ENCODE measurements around the gene GLB1L3.

GLB1L3 gene

DNA sequence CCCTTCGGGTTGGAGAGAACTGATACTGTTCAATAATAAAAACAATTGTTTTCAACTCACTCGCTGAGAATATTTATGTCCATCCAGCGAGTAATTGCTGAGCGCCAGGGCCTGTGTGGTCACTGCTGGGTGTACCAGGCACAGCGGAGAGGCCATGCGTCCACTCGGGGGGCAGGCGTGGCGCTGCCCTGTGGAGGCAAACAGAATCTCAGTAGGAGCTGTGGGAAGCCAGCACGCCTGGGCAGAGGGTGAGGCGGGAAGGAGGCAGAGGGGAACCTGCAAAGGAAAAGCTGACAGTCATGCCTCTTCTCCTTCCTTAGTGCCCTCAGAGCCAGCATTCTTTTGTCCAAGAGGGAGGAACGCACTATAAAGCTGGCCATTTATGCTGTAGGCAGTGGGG, 11.4 kb downstream of the GLB1L3 start:
- DNase-seq (ENCODE audit: low read depth, low spot score): no peak
- Histone ChIP-seq H3K27me3 (ENCODE audit: control insufficient read depth, insufficient read depth, low read length) (no peaks in the 10 kb centered on the region), H3K4me3 (ENCODE audit: low read length) (no peak overlapping the region)

DNA sequence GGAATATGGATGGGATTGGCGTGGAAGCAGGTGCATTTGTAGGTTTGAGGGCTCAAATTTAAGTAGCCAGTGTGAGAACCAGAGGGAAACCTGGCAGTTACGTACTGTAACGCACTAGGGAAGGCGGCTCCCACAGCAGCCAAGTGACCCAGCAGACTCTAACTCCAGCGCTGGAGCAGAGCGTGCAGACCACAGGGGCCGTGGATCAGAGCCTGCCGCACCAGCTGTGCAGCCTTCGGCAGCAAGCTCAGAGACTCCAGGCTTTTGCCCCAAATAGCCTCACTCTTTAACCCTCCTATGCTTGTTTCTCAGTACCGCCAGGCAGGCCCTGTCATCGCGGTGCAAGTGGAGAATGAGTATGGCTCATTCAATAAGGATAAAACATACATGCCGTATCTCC, 12.3 kb downstream of the GLB1L3 start:
- H3K4me3 ChIP-seq (ENCODE audit: low read length): no peak overlapping the region
- no CpG with 5 or more reads among the region's 13 CpGs for WGBS (ENCODE audit: insufficient coverage, insufficient read length)
- H3K4me1 ChIP-seq (ENCODE audit: control insufficient read depth, insufficient read depth, low read length): no peaks in the 10 kb centered on the region
- no peaks in the 10 kb centered on the region for H3K9me3 ChIP-seq (ENCODE audit: control insufficient read depth, insufficient read depth, low read length)
- no peak overlapping the region for H3K27ac ChIP-seq (ENCODE audit: low read length)
- H3K36me3 ChIP-seq (ENCODE audit: control insufficient read depth, insufficient read depth, low read length): peaks cover 5% of the 10 kb centered on the region
- no peak for DNase-seq (ENCODE audit: low read depth, low spot score)
- H3K27me3 ChIP-seq (ENCODE audit: control insufficient read depth, insufficient read depth, low read length): no peaks in the 10 kb centered on the region

More for the DNA sequence above, 11.4 kb downstream of the GLB1L3 start:
- Histone ChIP-seq H3K4me1 (ENCODE audit: control insufficient read depth, insufficient read depth, low read length) (no peaks in the 10 kb centered on the region), H3K27ac (ENCODE audit: low read length) (no peak overlapping the region), H3K9me3 (ENCODE audit: control insufficient read depth, insufficient read depth, low read length) (no peaks in the 10 kb centered on the region), H3K36me3 (ENCODE audit: control insufficient read depth, insufficient read depth, low read length) (peaks cover 3% of the 10 kb centered on the region; the same call in 1 of the 2 replicates)
- WGBS (ENCODE audit: insufficient coverage, insufficient read length): no CpG with 5 or more reads among the region's 12 CpGs

DNA sequence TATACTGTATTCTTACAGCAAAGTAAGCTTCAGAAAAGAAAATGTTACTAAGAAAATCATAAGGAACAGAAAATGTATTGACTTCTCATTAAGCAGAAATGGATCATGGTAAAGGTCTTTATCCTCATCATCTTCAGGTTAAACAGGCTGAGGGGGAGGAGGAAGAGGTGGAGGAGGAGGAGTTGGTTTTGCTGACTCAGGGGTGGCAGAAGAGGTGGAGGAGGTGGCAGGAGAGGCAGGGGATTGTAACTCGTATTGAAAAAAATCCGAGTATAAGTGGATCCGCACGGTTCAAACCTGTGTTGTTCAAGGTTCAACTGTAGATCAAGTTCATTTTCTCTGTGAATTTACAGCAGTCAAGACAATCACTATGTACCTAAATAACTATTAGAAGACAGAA, 13.0 kb downstream of the GLB1L3 start:
- H3K27me3 ChIP-seq (ENCODE audit: control insufficient read depth, insufficient read depth, low read length): no peaks in the 10 kb centered on the region
- H3K9me3 ChIP-seq (ENCODE audit: control insufficient read depth, insufficient read depth, low read length): no peaks in the 10 kb centered on the region
- H3K4me1 ChIP-seq (ENCODE audit: control insufficient read depth, insufficient read depth, low read length): no peaks in the 10 kb centered on the region
- H3K27ac ChIP-seq (ENCODE audit: low read length): no peak overlapping the region
- peaks cover 9% of the 10 kb centered on the region for H3K36me3 ChIP-seq (ENCODE audit: control insufficient read depth, insufficient read depth, low read length)
- no peak overlapping the region for H3K4me3 ChIP-seq (ENCODE audit: low read length)
- DNase-seq (ENCODE audit: low read depth, low spot score): no peak
- WGBS (ENCODE audit: insufficient coverage, insufficient read length): no CpG with 5 or more reads among the region's 4 CpGs

DNA sequence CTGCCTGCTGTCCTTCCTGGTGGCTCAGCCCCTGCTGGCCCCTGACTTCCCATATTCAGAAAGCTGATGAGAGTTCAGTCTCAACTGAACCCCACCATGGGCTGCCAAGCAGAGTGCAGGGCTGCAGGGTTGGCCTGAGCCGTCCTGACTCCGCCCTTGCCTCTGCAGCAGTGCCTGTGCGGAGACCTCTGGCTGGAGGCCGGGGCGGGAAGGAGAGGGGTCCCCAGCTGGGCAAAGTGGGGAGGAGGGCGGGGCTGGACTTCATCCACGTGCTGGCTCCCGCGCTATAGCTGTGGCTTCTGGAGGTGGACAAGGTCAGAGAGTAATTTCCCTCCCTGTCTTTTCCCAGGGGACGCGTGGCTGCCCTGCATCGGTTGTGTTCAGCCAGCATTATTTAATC, 13.6 kb downstream of the GLB1L3 start:
- Histone ChIP-seq H3K4me1 (ENCODE audit: control insufficient read depth, insufficient read depth, low read length) (no peaks in the 10 kb centered on the region), H3K9me3 (ENCODE audit: control insufficient read depth, insufficient read depth, low read length) (no peaks in the 10 kb centered on the region), H3K4me3 (ENCODE audit: low read length) (no peak overlapping the region), H3K27ac (ENCODE audit: low read length) (no peak overlapping the region), H3K36me3 (ENCODE audit: control insufficient read depth, insufficient read depth, low read length) (peaks cover 9% of the 10 kb centered on the region), H3K27me3 (ENCODE audit: control insufficient read depth, insufficient read depth, low read length) (no peaks in the 10 kb centered on the region)
- no CpG with 5 or more reads among the region's 12 CpGs for WGBS (ENCODE audit: insufficient coverage, insufficient read length)
- no peak for DNase-seq (ENCODE audit: low read depth, low spot score)

DNA sequence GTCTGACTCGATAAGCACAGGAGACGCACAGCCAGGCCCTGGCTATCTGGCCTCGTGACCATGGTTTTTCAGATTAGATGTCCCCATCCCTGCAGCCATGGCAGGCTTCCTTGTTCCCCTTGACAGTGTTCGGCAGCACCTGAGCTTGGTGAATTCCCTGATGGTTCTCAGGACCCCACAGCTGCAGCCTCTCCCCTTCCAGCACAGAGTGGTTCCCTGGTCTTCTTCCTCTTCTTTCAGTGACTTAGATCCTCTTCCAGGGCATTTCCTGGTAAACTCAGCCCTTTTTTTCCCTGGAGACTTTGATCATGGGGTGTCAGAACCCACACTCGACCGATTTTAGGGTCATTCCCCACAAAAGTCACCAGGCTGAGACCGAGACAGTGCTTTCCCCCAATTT, 14.5 kb downstream of the GLB1L3 start:
- H3K36me3 ChIP-seq (ENCODE audit: control insufficient read depth, insufficient read depth, low read length): peaks cover 9% of the 10 kb centered on the region
- no peaks in the 10 kb centered on the region for H3K9me3 ChIP-seq (ENCODE audit: control insufficient read depth, insufficient read depth, low read length)
- H3K4me3 ChIP-seq (ENCODE audit: low read length): no peak overlapping the region
- H3K27me3 ChIP-seq (ENCODE audit: control insufficient read depth, insufficient read depth, low read length): no peaks in the 10 kb centered on the region
- H3K27ac ChIP-seq (ENCODE audit: low read length): no peak overlapping the region
- DNase-seq (ENCODE audit: low read depth, low spot score): no peak
- H3K4me1 ChIP-seq (ENCODE audit: control insufficient read depth, insufficient read depth, low read length): no peaks in the 10 kb centered on the region
- WGBS (ENCODE audit: insufficient coverage, insufficient read length): no CpG with 5 or more reads among the region's 7 CpGs

DNA sequence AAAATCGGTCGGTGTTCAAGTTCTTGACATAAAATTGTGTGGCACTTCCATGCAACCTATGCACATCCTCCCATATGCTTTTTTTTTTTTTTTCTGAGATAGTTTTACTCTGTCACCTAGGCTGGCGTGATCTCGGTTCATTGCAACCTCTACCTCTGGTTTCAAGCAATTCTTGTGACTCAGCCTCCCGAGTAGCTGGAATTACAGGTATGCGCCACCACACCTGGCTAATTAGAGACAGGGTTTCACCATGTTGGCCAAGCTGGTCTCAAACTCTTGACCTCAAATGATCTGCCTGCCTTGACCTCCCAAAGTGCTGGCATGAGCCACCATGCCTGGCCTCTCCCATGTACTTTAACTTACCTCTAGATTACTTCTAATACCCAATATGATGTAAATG, 15.0 kb downstream of the GLB1L3 start:
- WGBS (ENCODE audit: insufficient coverage, insufficient read length): no CpG with 5 or more reads among the region's 6 CpGs
- H3K36me3 ChIP-seq (ENCODE audit: control insufficient read depth, insufficient read depth, low read length): peaks cover 9% of the 10 kb centered on the region
- DNase-seq (ENCODE audit: low read depth, low spot score): no peak
- H3K27me3 ChIP-seq (ENCODE audit: control insufficient read depth, insufficient read depth, low read length): no peaks in the 10 kb centered on the region
- no peak overlapping the region for H3K4me3 ChIP-seq (ENCODE audit: low read length)
- no peak overlapping the region for H3K27ac ChIP-seq (ENCODE audit: low read length)
- no peaks in the 10 kb centered on the region for H3K4me1 ChIP-seq (ENCODE audit: control insufficient read depth, insufficient read depth, low read length)
- H3K9me3 ChIP-seq (ENCODE audit: control insufficient read depth, insufficient read depth, low read length): no peaks in the 10 kb centered on the region

DNA sequence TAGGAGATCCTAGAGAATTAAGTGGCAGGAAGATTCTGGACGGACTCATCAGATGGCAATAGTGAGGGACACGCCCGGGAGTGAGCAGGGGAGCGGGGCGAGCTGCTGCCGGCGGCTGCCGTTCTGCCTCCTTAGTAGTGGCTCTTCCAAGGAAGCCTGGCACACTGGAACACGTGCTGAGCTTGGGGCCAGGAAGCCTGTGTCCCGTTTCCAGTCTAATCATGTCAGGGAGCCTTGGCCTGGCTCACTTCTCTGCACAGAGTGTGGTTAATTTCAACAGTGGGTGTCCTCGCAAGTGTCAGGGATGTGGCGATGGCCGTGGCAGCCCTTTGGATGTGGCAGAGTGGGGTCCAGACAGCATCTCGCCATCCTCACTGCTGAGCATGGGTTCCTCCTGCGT, 16.5 kb downstream of the GLB1L3 start:
- no peak for DNase-seq (ENCODE audit: low read depth, low spot score)

DNA sequence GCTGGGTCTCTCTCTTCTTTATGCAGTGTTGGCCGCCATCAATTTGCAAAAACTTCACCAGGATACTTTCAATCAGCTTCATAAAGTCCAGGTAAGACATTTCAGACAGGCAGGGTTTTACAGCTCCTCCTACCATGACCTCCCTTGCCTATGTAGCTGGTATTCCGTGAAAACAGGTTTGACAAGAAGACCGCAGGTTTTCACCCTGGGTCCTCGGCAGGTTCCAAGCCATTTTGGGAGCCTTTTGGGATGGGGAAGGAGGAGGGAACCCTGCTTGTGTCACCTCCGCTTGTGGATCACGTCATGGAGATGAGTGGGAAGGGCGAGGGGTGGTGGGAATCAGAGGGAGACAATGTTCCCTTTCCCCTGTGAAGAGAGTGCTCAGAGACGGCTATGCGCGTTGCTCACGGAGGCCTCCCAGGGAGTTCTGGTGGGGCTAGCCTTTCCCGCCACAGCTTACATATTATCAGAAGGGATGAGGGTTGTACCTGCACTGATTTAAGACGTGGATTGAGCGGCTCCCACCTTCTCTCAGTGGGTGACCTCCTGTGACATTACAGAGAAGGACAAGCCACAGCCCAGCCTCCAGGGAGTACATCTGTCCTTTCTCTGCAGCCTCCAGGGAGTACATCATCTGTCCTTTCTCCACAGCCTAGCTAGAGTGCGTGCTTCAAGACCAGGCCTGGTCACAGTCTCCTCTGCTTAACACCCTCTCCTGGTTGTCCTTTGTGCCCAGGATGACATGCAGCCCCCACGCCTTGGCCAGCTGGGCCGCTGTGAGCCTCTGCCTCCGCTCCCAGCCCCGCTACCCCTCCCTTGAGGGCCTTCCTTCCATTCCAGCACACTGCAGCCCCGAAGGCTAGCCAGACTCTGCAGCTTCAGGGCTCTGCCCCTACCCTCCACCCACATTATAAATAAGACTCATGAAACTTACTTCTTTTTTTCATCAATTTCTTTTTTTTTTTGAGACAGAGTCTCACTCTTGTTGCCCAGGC, 17.2 kb downstream of the GLB1L3 start:
- no peaks in the 10 kb centered on the region for H3K9me3 ChIP-seq (ENCODE audit: control insufficient read depth, insufficient read depth, low read length)
- H3K4me3 ChIP-seq (ENCODE audit: low read length): no peak overlapping the region
- no peak for DNase-seq (ENCODE audit: low read depth, low spot score)
- no peak overlapping the region for H3K27ac ChIP-seq (ENCODE audit: low read length)
- H3K27me3 ChIP-seq (ENCODE audit: control insufficient read depth, insufficient read depth, low read length): no peaks in the 10 kb centered on the region
- peaks cover 9% of the 10 kb centered on the region for H3K36me3 ChIP-seq (ENCODE audit: control insufficient read depth, insufficient read depth, low read length)
- no peaks in the 10 kb centered on the region for H3K4me1 ChIP-seq (ENCODE audit: control insufficient read depth, insufficient read depth, low read length)
- WGBS (ENCODE audit: insufficient coverage, insufficient read length): no CpG with 5 or more reads among the region's 20 CpGs

More for the DNA sequence above, 16.5 kb downstream of the GLB1L3 start:
- Histone ChIP-seq H3K27ac (ENCODE audit: low read length) (no peak overlapping the region), H3K4me3 (ENCODE audit: low read length) (no peak overlapping the region), H3K4me1 (ENCODE audit: control insufficient read depth, insufficient read depth, low read length) (no peaks in the 10 kb centered on the region), H3K27me3 (ENCODE audit: control insufficient read depth, insufficient read depth, low read length) (no peaks in the 10 kb centered on the region), H3K36me3 (ENCODE audit: control insufficient read depth, insufficient read depth, low read length) (peaks cover 9% of the 10 kb centered on the region), H3K9me3 (ENCODE audit: control insufficient read depth, insufficient read depth, low read length) (no peaks in the 10 kb centered on the region)
- no CpG with 5 or more reads among the region's 15 CpGs for WGBS (ENCODE audit: insufficient coverage, insufficient read length)

DNA sequence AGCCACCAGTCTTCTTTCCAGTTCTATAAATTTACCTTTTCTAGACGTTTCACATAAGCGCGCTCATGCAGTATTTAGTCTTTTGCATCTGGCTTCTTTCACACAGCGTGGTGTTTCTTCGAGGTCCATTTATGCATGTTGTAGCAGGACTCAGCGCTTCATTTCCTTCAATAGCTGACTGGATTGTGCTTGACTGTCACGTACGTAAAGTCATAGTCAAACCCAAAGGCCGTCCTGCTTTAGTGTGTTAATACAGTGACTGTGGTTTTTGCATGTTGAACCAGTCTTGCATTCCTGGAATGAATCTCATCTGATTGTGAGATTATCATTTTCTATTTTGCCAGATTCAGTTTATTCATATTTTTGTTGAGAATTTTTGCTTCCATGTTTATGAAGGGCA, 18.5 kb downstream of the GLB1L3 start:
- no peak overlapping the region for H3K27ac ChIP-seq (ENCODE audit: low read length)
- H3K9me3 ChIP-seq (ENCODE audit: control insufficient read depth, insufficient read depth, low read length): no peaks in the 10 kb centered on the region
- peaks cover 6% of the 10 kb centered on the region for H3K36me3 ChIP-seq (ENCODE audit: control insufficient read depth, insufficient read depth, low read length)
- WGBS (ENCODE audit: insufficient coverage, insufficient read length): no CpG with 5 or more reads among the region's 9 CpGs
- no peaks in the 10 kb centered on the region for H3K27me3 ChIP-seq (ENCODE audit: control insufficient read depth, insufficient read depth, low read length)
- H3K4me3 ChIP-seq (ENCODE audit: low read length): no peak overlapping the region
- H3K4me1 ChIP-seq (ENCODE audit: control insufficient read depth, insufficient read depth, low read length): no peaks in the 10 kb centered on the region
- no peak for DNase-seq (ENCODE audit: low read depth, low spot score)

DNA sequence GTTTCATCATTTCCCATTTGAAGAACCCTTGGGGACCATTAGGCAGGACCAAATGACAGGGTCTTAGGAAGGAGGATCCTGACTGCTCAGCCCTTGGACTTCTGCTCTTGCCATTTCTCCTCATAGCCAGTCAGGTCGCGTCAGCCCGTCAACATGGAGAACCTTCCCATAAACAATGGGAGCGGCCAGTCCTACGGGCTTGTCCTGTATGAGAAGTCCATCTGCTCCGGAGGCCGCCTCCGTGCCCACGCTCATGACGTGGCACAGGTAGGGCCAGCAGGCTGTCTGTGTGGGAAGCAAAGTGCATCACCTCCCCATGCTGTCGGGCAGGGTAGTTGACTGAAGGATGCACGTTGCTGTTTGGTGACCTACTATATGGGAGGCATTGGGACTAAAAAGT, 36.0 kb downstream of the GLB1L3 start:
- no CpG with 5 or more reads among the region's 12 CpGs for WGBS (ENCODE audit: insufficient coverage, insufficient read length)

More for the DNA sequence above, 36.0 kb downstream of the GLB1L3 start:
- no peak overlapping the region for H3K27ac ChIP-seq (ENCODE audit: low read length)
- H3K4me1 ChIP-seq (ENCODE audit: control insufficient read depth, insufficient read depth, low read length): peaks cover 2% of the 10 kb centered on the region
- no peaks in the 10 kb centered on the region for H3K9me3 ChIP-seq (ENCODE audit: control insufficient read depth, insufficient read depth, low read length)
- no peak for DNase-seq (ENCODE audit: low read depth, low spot score)
- H3K4me3 ChIP-seq (ENCODE audit: low read length): no peak overlapping the region
- peaks cover 7% of the 10 kb centered on the region; the same call in 1 of the 2 replicates for H3K36me3 ChIP-seq (ENCODE audit: control insufficient read depth, insufficient read depth, low read length)
- no peaks in the 10 kb centered on the region for H3K27me3 ChIP-seq (ENCODE audit: control insufficient read depth, insufficient read depth, low read length)

All from iPS DF 6.9 (cell line).